Measurements from ENCODE around the gene GNAS-AS1. TPM values are rescaled to one million over a fixed set of nuclear protein-coding genes. Genes with fewer than 3 reads are reported as not detected.

The GNAS-AS1 gene
- total RNA-seq, 4 donors from 2014 or later, result 0.19 to 0.48 (median 0.34) TPM; not detected in 1

- H3K4me1 ChIP-seq, result no peaks in the 10 kb centered on the region
- H3K9me3 ChIP-seq, result no peaks in the 10 kb centered on the region
- peaks cover 0 to 81% (median 0%) of the 10 kb centered on the region in 4 donors for H3K27me3 ChIP-seq
- H3K4me3 ChIP-seq, result no peak overlapping the region
- 79 to 89% methylated on average over 16 to 17 of the region's 25 CpGs for WGBS, 2 donors
- no peak overlapping the region for H3K27ac ChIP-seq
- no peak for TF ChIP-seq CTCF (IDR thresholded peaks at IDR 0.05)
- TF ChIP-seq POLR2A (IDR thresholded peaks at IDR 0.05), result no peak
- H3K36me3 ChIP-seq, result no peaks in the 10 kb centered on the region
- no peak for DNase-seq
- intact Hi-C loops (cut with DNase I), result no loop called here
Observed at GRCh38 chr20:58787211-58788005, 63.3 kb downstream of the GNAS-AS1 start.

GRCh38 chr20:58784321-58785074 lies 66.2 kb downstream of the GNAS-AS1 start:
- DNase-seq, result no peak
- H3K27me3 ChIP-seq, result peaks cover 0 to 67% (median 0%) of the 10 kb centered on the region in 4 donors
- TF ChIP-seq CTCF (IDR thresholded peaks at IDR 0.05), result no peak
- no peak for TF ChIP-seq POLR2A (IDR thresholded peaks at IDR 0.05)

GRCh38 chr20:58783511-58784011 lies 67.1 kb downstream of the GNAS-AS1 start:
- H3K36me3 ChIP-seq, result no peaks in the 10 kb centered on the region
- no peaks in the 10 kb centered on the region for H3K9me3 ChIP-seq
- no peak overlapping the region for H3K4me3 ChIP-seq
- intact Hi-C loops (cut with DNase I), result no loop called here
- H3K4me1 ChIP-seq, result no peaks in the 10 kb centered on the region
- TF ChIP-seq POLR2A (IDR thresholded peaks at IDR 0.05) (no peak), CTCF (IDR thresholded peaks at IDR 0.05) (no peak)
- peaks cover 0 to 59% (median 0%) of the 10 kb centered on the region in 4 donors for H3K27me3 ChIP-seq
- no peak for DNase-seq
- 71 to 84% methylated on average over 8 to 9 of the region's 12 CpGs for WGBS, 2 donors
- H3K27ac ChIP-seq, result no peak overlapping the region

More at GRCh38 chr20:58784321-58785074, 66.2 kb downstream of the GNAS-AS1 start:
- no peaks in the 10 kb centered on the region for H3K4me1 ChIP-seq
- H3K27ac ChIP-seq, result no peak overlapping the region
- H3K36me3 ChIP-seq, result no peaks in the 10 kb centered on the region
- H3K4me3 ChIP-seq, result no peak overlapping the region
- H3K9me3 ChIP-seq, result no peaks in the 10 kb centered on the region
- intact Hi-C loops (cut with DNase I), result no loop called here
- 64 to 76% methylated on average over 3 to 14 of the region's 15 CpGs for WGBS, 2 donors

GRCh38 chr20:58781138-58781537 lies 69.6 kb downstream of the GNAS-AS1 start:
- Histone ChIP-seq H3K9me3 (no peaks in the 10 kb centered on the region), H3K36me3 (no peaks in the 10 kb centered on the region), H3K27ac (no peak overlapping the region), H3K4me3 (no peak overlapping the region), H3K4me1 (no peaks in the 10 kb centered on the region), H3K27me3 (peaks cover 0 to 62% (median 0%) of the 10 kb centered on the region in 4 donors)
- intact Hi-C loops (cut with DNase I), result no loop called here
- TF ChIP-seq CTCF (IDR thresholded peaks at IDR 0.05) (no peak), POLR2A (IDR thresholded peaks at IDR 0.05) (no peak)
- no peak for DNase-seq
- WGBS, 2 donors, result 44 to 66% methylated on average over 4 of the region's 4 CpGs

- H3K9me3 ChIP-seq, result no peaks in the 10 kb centered on the region
- TF ChIP-seq CTCF (IDR thresholded peaks at IDR 0.05), result no peak
- TF ChIP-seq POLR2A (IDR thresholded peaks at IDR 0.05), result no peak
- no peaks in the 10 kb centered on the region for H3K4me1 ChIP-seq
- H3K27me3 ChIP-seq, result peaks cover 0 to 47% (median 0%) of the 10 kb centered on the region in 4 donors
- no peak for DNase-seq
- no peaks in the 10 kb centered on the region for H3K36me3 ChIP-seq
- WGBS, 2 donors, result 66 to 69% methylated on average over 7 to 9 of the region's 9 CpGs
- intact Hi-C loops (cut with DNase I), result no loop called here
- no peak overlapping the region for H3K4me3 ChIP-seq
- no peak overlapping the region for H3K27ac ChIP-seq
Observed at GRCh38 chr20:58778760-58779159, 71.9 kb downstream of the GNAS-AS1 start.

Measured in esophagus squamous epithelium (tissue), 5 donors.